AML-193 (cell line): ENCODE results near the gene MAP4K4.
A peak's percentile ranks its signal among the peaks of the same experiment; 100 is the strongest.

Experiments used
- DNase-seq, 2 experiments: peaks; one replicate each; lab custom pipeline; 2025; lab: John Stamatoyannopoulos, UW

Gene MAP4K4

GRCh38 chr2:101692766-101693165 is 4.7 kb upstream of the MAP4K4 start:
- DNase-seq: no peak

GRCh38 chr2:101693991-101694588 is 3.4 kb upstream of the MAP4K4 start:
- DNase-seq: no peak

- no peak for DNase-seq
Observed at GRCh38 chr2:101696272-101697123, 1.0 kb upstream of the MAP4K4 start.

- DNase-seq: no peak
Observed at GRCh38 chr2:101698014-101698843, 722 bp downstream of the MAP4K4 start.

GRCh38 chr2:101698844-101699754 is 1.6 kb downstream of the MAP4K4 start:
- peak in 1 of 2 experiments; percentile 9 for DNase-seq

- DNase-seq: no peak
Observed at GRCh38 chr2:101699755-101700461, 2.4 kb downstream of the MAP4K4 start.

- no peak for DNase-seq
Observed at GRCh38 chr2:101704046-101704466, 6.5 kb downstream of the MAP4K4 start.

- no peak for DNase-seq
Observed at GRCh38 chr2:101704816-101705578, 7.5 kb downstream of the MAP4K4 start.

GRCh38 chr2:101706121-101706818 is 8.8 kb downstream of the MAP4K4 start:
- no peak for DNase-seq

- no peak for DNase-seq
Observed at GRCh38 chr2:101706819-101707177, 9.3 kb downstream of the MAP4K4 start.

- no peak for DNase-seq
Observed at GRCh38 chr2:101710036-101710435, 12.5 kb downstream of the MAP4K4 start.

GRCh38 chr2:101710471-101711318 is 13.2 kb downstream of the MAP4K4 start:
- DNase-seq: no peak

- DNase-seq: peak; percentile 67 to 87
Observed at GRCh38 chr2:101714118-101714517, 16.6 kb downstream of the MAP4K4 start.

GRCh38 chr2:101717071-101717845 is 19.8 kb downstream of the MAP4K4 start:
- DNase-seq: no peak

GRCh38 chr2:101718479-101718878 is 21.0 kb downstream of the MAP4K4 start:
- DNase-seq: no peak

- no peak for DNase-seq
Observed at GRCh38 chr2:101718993-101719571, 21.6 kb downstream of the MAP4K4 start.

GRCh38 chr2:101720732-101721131 is 23.2 kb downstream of the MAP4K4 start:
- no peak for DNase-seq
